ENCODE data around the gene LOXL1.

LOXL1 gene

DNA sequence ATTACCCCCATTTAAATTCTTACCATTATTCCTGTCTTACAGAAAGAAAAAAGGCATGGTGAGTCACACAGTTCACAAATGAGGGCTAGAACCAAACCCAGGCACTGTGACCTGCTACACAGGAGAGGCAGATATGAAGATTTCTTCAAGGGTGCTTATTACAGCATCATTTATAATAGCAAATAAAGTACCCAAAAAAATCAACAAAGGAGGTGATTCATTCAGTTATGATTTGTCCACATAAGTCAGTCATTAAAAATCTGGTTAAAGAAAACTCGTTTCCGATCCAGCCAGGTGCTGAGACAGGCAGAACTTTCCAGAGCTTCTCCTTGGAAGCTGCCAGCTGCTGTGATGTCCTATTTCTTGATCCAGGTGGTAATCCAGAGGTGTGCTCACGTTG is 7.5 kb upstream of the LOXL1 start:
- no peak for DNase-seq (ENCODE audit: low spot score)
- TF ChIP-seq, protein P1, sequence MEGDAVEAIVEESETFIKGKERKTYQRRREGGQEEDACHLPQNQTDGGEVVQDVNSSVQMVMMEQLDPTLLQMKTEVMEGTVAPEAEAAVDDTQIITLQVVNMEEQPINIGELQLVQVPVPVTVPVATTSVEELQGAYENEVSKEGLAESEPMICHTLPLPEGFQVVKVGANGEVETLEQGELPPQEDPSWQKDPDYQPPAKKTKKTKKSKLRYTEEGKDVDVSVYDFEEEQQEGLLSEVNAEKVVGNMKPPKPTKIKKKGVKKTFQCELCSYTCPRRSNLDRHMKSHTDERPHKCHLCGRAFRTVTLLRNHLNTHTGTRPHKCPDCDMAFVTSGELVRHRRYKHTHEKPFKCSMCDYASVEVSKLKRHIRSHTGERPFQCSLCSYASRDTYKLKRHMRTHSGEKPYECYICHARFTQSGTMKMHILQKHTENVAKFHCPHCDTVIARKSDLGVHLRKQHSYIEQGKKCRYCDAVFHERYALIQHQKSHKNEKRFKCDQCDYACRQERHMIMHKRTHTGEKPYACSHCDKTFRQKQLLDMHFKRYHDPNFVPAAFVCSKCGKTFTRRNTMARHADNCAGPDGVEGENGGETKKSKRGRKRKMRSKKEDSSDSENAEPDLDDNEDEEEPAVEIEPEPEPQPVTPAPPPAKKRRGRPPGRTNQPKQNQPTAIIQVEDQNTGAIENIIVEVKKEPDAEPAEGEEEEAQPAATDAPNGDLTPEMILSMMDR (IDR thresholded peaks at IDR 0.05; ENCODE audit: extremely low read depth, missing control alignments): no peak

DNA sequence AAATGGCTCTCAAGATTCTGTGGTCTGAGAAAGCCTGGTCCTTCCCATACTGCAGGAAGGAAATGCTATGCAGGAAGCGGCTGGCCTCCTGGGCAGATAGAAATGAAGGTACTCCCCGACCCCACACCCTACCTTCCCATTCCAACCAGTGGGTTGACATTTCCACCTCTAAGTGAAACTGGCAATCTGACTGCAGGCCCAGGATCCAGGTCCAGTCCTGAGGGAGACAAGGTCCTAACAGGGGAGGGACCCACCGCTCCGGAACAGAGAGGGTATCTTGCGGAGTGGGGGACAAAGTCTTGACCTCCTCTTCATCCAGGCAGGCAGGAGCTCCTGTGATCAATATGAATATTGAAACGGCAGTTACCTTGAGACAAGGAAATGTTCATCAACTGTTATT is 6.6 kb upstream of the LOXL1 start:
- TF ChIP-seq, protein P1 (IDR thresholded peaks at IDR 0.05; ENCODE audit: extremely low read depth, missing control alignments): no peak
- no peak for DNase-seq (ENCODE audit: low spot score)

DNA sequence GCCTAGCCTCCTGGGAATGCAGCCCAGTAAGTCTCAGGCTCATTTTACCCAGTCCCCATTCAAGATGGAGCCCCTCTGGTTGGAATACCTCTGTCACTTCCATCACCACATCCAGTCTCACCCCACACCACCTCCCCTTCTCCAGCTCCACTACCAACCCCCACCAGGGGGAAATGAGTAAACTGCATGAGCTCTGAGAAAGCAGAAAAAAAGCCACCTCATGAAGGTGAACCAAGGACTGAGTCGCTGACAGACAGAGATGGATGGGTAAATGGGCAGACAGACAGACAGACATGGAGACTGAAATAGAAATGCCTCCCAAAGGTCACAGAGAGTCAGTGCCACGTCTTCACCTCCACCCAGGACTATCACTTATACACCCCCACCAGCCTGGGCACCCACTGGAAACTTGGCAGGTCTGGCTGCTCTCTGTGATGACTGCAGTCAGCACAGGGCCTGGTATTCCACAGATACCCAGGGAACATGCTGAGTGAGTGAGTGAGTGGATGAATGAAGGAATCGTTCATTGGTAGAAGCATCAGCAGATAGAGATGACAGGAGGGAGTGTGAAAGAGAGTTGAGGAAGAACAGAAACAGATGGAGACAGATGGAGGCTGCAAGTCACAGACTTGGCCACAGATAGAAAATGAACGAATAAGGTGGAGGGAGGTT is 4.9 kb upstream of the LOXL1 start:
- DNase-seq (ENCODE audit: low spot score): no peak

DNA sequence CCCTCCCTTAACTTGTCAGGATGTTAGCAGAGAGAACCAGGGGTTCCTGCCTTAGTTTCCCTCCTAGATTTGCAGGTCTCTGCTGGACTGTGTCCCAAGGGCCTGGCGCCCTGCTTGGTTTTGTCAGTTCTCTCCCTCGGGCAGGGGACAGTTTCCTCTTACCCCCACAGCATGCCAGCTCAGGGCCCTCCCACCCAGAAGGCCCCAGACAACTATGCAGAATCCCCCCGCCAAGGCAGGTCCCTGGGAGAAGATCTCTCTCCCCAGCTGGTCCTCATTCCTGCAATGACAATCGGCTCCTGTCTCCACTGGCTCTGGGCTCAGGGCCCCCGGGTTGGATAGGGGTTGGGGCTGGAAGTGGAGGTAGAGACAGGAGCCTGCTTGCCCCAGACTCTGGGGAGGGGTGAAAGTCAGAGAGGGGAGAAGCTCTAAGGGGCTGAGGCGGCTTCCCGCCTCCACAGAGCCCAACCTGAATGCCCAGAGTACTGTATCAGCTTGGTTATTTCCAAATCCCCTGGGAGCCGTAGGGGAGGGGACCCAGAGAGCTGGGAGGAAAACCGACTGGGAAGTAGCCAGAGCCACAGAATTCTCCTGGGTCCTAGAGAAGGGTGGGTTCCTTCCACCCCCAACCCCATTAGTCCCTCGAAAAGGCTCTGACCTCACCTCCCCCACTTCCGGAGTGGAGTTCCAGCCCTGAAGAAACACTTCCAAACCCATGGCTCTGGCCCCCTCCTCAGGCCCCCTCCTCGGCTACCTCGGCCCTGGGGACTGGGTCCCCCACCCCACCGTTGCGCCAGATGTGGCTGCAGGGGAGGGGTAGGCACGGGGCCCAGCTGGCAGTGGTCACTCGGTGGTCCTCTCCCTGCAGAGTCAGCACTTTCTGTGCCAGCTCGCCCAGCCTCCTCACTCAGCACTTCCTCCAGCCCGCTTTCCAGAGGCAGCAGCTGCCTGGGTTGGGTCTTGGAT is 3.8 kb upstream of the LOXL1 start:
- DNase-seq (ENCODE audit: low spot score): no peak
- TF ChIP-seq, protein P1 (IDR thresholded peaks at IDR 0.05; ENCODE audit: extremely low read depth, missing control alignments): no peak

More for the DNA sequence above, 4.9 kb upstream of the LOXL1 start:
- TF ChIP-seq, protein P1 (IDR thresholded peaks at IDR 0.05; ENCODE audit: extremely low read depth, missing control alignments): no peak

DNA sequence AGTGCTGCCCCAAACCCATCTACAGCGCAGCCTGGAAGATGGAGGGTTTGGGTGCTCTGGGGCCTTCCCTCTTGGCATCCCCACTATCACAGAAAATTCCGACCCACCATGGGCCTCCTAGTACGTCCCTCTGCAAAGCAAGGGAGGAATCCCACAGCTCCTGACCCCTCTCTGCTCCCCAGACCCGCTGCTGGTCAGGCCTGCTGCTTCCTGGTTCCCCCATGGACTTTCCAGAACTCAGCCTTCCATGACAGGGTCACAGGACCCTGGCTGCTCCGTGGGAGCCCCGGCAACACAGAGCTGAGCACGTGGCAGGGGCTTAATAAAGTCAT is 3.1 kb upstream of the LOXL1 start:
- DNase-seq (ENCODE audit: low spot score): no peak
- TF ChIP-seq, protein P1 (IDR thresholded peaks at IDR 0.05; ENCODE audit: extremely low read depth, missing control alignments): no peak

DNA sequence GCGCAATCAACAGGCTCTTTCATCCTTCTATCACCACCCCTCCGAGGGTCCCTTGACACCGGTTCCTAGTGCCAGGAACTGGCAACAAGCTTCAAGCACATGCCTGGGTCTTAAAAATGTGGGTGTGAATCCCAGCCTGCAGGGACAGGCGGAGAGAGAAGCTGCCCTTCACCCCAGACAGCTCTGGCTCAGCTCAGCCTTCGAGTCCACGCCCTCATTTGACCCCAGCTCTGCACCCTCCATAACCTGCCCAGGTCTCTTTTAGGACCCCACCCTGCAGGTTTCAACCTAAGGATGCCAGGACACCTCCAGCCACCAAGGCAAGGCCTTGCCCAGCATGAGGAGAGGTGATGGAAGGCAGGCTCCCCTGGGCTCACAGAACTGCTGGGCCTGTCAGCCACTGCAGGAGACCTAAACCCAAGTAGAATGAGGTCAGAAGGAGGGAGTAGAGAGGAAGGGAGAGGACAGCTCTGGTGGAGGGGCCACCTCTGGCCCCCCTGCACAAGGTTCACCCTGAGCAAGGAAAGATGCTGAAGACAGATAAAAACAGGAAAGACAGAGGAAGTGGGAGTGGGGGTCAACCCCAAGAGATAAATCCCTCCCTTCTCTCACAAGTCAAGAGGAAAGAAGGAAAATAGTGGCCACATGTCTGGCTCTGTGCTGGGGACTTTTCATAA is 2.6 kb upstream of the LOXL1 start:
- TF ChIP-seq, protein P1 (IDR thresholded peaks at IDR 0.05; ENCODE audit: extremely low read depth, missing control alignments): no peak
- DNase-seq (ENCODE audit: low spot score): no peak
